HuH-7 (cell line): ENCODE data around the gene TNIK.
"Not testable (repeated sequence)": the region's sequence is repeated elsewhere in the genome, so short reads cannot be mapped to it uniquely, and the experiment has no call there.

ENCODE experiments used
- DNase-seq: peaks from one replicate; pipeline ENCODE4 v3.0.0; 2011; ENCODE audit warnings: low spot score

Gene TNIK

DNA sequence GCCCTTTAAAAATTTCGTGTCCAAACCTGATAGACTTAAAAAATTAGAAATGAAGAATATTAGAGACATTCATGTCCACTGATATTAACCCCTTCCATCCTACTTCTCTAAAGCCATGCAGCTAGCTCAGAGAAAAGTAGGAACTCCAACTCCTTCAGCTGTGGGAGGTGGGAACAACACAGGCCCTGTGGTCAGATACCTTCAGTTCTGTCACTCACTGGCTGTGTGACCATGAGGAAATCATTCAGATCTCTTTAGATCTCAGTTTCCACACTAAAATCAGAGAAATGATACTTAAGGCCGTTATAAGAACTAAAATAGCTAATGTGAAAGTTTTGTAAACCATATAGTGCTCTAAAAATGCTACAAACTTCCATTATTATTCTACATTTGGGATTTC is 209.8 kb downstream of the TNIK start:
- no peak for DNase-seq

DNA sequence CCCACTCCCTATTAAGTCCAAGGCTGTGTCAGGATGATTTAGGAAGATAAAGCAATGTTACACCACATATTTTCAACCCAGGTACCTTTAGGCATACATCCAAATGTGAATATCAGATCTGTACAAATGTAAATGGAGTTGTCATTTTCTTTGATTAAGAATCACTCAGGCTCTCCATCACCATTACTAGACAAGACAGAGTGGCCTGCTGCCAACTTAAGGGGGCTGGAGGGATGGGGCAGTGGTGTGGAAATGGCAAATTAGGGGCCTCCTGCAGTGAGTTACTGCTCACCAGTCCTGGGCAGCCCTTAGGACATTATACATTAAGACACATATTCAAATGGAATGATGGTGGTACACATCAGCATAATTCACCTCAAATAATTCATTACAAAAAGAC is 211.0 kb downstream of the TNIK start:
- no peak for DNase-seq

DNA sequence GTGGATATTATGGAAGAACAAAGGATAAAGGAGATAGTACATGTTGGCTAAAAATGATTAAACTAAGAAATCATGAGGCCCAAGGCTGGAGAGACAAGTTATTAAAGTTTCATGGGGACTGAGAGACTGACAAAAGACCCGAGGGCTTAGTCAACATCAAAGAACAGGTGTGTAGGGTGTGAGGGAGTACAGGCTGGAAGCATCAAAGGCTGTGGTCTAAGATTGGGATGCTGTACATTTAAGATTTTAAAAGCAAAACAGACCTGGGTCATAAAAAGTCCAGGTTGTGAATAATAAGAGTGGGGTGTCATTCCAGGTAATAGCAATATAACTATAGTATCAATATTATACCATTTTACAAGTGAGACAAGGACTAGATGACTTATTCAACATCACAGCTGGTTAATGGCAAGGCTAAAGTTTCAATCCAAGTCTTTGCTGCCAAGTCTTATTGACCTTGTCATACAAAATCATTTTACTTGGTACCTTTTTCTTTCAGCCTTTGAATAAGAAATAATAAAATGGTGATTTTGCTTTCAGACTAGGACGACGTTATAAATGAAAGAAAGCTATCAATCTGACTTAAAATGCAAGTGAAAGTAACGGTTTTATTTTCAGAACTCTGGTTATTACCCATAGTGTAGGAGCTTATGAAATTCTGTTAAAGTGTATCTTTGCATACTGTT is 211.6 kb downstream of the TNIK start:
- no peak for DNase-seq

DNA sequence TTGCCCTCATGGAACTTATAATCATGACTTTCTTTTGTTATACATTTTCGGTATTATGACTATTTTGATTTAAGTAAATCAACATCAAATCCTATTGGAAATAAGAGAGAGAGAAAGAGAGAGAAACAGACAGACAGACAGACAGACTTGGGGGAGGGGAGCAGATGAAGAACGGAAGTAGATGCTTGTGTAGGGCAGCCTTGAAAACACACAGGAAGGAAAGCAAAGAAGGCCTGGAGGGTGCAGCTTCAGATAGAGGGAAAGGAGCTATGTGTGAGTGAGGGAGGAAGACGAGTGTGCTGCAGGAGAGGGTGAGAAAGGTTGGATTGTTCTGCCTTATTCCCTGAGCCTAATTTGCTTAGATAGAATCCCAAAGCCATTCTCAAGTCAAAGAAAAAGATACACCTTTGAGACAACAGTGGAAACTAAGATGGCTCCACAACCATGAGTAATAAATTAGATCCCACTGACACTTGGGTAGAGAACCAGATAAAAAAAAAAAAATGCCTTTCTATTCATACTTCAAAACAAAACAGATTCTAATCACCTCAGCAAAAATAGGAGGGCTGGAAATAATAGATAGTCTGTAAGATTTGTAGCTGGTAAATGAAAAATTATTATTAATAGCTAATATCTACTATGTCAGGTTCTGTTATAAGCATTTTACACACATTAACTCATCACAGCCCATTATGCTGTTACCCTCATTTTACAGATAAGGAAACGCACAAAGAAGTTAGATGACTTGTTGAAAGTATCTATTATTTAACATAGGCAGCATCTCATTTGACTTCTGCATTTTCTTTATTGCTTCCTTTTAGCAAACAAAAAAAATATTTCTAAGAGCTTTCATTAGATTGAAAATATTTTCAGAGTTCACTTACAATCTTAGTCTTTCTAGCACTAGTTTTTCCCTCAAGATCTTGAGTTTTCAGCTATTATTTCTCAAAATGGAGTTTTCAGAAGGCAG is 214.1 kb downstream of the TNIK start:
- no peak for DNase-seq

DNA sequence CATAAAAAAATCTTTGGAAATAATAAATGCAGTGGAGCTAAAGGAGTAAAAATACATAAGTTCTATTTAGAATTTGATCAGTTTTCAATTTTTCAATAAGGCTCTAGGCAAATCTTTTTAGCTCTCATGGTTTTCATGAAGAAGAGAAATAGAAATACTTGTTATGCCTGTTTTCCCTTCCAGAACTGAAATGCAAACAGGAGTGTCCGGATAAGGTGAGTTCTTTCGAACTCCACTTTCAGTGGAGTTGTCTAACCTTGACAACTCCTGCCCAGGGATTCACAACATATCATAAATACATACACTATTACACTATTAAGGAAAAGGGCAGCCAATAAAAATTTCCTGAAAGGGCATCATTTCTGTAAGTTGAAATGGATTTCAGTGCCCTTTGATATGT is 217.3 kb downstream of the TNIK start:
- no peak for DNase-seq

DNA sequence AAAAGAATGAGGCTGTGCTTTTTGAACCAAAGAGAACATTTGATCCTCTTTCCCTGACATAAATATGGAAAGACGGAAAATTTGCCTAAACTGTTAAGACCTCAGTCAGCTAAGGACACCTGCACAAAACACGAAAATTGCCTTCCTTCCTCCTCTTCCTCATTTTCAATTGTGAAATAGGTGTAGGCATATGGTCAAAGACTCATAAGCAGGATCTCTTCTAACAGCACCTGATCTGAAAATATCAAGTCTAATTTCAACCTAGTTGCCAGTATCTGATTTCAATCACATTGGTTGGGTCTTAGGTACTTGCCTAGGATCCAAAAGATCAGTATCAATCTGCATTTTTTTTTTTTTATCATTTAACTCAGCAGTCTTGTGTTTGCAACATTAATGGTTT is 218.0 kb downstream of the TNIK start:
- DNase-seq: no peak

DNA sequence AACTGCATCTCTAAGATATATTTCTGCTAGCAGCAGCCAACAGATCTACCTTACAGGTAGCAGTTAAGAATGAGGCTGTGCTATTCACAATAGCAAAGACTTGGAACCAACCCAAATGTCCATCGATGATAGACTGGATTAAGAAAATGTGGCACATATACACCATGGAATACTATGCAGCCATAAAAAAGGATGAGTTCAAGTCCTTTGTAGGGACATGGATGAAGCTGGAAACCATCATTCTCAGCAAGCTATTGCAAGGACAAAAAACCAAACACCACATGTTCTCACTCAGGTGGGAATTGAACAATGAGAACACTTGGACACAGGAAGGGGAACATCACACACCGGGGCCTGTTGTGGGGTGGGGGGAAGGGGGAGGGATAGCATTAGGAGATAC is 218.6 kb downstream of the TNIK start:
- DNase-seq: not testable (repeated sequence)

DNA sequence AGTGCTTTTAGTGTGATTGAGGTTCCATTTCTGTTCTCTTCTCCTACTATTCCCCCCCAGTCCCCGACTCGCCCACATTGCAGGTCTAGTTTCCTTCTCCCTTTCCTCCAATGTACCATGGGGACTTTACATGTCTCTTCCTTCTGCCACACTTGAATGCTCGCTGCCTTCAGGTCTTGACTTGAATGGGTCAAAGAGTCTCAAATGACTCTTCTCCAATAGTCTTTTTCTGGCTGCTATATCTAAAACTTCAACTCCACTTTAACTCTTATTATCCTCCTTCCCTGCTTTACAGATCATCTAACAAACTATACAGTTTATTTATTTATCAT is 219.7 kb downstream of the TNIK start:
- no peak for DNase-seq

DNA sequence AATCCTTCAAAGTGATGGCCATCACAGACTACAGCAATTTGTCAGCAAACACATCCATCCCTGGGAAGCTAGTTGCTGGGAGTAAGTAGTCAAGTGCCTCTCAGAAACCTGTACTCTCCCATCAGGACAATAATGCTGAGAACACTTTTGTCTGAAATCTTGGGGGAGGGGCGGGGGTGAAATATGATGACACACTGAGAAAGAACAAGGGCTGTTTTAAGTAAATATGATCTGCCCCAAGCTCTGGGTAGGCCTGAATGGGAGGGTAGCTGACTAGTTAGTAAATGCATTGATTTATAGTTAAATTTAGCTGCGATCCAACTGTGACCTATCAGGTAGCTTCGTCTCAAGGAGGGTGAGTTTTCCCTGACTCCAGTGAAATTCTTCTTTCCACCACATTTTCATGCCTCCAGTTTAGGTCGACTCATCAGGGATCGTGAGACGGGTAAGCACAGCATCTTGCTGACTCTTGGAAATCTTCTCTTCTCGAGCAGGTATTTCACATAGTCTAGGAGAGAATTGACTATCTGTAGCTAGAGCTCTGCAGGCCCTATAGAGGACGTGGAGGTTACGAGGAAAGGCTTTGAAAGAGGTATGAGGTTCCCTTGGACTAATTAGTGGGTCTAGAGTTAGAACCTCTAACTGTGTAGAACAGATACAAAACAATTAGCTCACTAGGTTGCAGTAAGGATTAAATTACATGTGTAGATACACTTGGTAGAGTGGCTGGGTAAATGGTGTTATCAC is 220.3 kb downstream of the TNIK start:
- no peak for DNase-seq

DNA sequence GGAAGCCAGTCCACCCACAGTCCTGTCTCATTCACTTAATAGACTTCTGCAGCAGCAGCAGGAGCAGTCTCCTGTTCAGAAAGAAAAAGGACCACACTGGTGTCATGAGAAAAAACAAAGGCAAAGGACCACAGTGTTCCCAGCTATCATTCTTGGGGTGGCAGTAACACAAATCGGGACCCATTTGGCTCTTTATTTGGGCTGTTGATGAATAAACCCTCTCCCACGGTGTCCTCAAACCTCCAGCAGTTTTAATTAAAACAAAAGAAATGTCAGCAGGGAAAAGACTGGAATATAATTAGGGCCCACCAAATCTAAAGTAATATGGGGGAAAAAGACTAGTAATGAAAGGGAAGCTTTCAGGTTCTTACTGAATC is 223.2 kb downstream of the TNIK start:
- no peak for DNase-seq

DNA sequence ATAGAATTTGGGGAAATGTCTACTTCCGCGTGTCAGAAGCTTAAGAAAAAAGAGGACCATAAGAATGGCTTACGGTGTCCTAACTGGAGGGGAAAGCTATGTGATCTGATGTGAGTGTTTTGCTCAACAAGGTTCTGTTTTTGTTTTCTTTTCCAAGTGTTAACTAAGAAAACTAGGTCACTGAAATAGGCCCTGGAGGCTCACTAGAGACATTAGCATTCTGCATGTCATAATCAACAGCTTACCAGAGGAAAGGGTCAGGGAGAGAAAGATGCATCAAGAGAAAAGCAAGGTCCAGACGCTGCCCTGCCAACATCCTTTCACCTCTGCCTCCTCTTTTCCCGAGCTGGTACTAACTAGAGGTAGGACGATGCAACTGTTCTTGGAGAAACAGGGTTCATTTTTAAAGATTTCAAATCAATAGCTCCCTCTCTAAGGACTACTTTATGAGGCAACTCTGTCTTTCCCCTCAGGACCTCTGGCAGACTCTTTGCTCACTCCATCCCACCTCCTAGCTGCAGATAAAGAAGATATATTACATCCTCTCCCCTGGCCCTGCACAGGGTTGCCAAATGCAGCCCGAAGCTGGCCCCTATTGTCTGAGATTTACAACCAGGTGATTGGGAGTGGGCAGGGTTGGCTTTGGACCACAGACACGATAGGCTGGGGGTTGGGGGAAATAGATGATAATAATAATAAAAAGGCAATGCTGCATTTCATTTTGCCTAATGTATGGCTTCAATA is 223.8 kb downstream of the TNIK start:
- DNase-seq: no peak

DNA sequence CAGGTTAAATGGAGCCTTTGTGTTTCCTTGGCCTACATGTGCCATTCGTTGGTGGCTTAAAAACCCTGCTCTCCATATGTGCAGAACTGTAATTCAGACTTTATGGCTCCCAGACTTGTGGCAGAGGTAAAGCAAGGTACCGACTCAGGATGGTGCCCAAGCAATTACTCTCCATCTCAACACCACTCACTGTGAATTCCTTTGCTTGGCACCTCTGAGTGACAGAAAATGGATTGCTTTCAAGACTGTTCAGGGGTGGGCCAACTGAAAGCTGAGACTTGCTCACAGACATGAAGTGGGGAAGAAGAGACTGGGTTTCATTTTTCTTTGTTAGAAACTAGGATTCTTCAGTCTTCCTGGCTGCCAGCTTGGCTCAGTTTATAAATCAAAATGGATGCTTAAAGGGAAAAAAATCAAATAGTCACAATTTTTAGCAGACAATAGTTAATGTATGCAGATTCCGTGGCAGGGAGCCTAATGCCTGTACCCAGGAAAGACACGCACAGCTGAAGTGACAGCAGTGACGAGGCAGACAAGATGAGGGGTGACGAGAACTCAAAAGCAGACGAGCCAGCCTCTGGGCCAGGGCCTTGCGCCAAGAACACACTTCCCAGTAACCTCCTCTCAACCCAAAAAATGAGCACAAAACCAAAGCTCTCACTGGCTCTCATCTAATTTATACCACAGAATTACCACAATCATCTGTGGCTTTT is 225.8 kb downstream of the TNIK start:
- no peak for DNase-seq

DNA sequence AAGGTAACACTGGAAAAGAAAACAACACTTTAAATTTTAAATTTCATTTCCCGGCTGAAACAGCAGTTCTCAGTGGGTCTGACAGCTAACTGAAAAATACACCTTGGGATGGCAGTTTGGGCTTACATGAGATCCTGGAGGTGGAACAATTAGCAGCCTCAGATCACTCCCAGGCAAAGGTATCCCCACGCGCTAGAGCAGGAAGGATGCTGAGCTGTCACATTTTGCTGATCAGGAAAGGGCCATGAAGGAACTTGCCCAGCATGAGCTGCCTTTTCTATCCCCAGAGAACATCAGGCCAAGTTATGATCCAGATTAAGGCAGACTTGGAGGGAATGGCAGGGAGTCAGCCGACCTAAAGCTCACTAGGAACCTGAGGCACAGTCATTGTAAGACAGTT is 228.8 kb downstream of the TNIK start:
- no peak for DNase-seq

DNA sequence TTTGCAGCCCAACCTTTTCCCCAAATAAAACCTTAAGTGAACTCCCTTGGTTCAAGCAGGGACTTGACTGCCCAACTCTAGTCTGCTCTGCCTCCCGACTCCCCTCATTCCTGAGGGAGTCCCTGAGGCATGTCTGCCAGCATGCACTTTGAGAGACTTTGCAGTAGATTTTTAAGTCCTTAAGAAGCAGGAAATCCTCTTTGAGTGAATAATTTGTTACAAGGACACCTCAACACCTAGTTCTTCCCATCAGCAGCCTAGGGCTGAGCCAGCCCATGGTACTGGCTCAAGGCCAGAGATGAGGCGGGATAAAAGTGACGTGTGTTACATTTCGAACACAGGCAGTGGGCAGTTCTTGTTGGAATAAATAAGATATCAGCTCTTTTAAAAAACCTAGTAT is 229.3 kb downstream of the TNIK start:
- no peak for DNase-seq

DNA sequence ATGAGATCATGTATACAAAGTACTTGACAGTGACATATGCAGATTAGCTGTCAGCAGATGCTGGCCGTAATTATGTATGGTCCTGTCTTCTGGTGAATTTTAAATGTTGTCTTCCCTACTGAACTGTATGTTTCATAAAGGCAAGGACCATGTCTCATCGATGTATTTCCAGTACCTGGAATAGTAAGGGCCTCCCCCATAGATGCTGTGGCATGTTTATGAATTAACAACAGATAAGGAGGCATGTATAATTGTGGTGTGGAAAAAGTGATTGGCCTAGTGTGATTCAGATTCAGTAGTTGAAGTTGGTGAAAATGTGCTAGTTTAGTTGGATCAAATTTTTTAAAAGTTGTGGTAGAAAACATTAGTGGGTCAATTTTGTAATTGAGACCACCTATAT is 231.0 kb downstream of the TNIK start:
- DNase-seq: no peak

DNA sequence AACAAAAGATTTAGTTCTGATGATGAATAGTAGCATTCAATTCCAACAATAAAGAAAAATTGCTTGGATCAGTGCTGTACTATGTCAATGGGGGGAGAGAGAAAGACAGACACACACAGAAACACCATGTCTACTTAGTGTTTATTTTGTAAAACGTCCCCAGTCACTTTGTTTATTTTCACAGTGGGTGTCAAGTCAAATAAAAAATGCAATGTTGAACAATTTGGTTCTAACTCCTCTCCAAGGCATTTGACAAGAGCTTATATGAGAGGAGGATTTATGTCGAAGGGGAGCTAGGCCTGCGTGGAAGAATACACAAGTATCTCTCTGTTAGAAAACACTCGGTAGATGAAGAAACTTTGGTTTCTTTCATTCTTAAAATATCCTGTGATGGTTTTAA is 232.0 kb downstream of the TNIK start:
- no peak for DNase-seq

DNA sequence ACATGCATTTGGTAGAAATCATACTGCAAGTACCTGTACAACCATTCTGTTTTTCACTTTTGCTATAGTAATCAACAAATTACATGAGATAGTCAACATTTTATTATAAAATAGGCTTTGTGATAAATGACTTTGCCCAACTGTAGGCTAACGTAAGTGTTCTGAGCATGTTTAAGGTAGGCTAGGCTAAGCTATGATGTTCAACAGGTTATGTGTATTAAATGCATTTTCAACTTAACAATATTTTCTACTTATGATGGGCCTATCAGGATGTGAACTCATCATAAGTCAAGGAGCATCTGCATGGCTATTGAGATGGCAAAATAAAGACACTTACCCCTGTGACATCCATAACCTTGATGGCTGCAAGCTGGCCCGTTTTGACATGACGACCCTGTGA is 232.4 kb downstream of the TNIK start:
- no peak for DNase-seq

DNA sequence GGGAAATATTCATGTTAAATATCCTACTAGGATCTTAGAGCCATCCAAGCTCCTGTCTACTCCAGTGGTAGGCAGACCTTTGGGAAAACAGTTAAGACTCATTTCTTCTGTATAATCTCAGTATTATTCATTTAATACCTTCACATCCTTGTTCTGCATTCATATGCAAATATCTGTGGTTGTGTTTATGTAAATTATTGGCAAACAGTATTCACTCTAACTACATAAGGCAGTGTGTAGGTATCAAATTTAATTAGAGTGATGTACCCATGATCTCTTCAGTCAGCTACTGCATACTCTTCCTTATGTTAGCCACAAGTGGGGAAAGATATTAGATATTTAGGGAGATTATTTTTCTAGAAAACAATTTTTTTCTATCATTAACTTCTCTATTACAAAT is 232.8 kb downstream of the TNIK start:
- DNase-seq: no peak

DNA sequence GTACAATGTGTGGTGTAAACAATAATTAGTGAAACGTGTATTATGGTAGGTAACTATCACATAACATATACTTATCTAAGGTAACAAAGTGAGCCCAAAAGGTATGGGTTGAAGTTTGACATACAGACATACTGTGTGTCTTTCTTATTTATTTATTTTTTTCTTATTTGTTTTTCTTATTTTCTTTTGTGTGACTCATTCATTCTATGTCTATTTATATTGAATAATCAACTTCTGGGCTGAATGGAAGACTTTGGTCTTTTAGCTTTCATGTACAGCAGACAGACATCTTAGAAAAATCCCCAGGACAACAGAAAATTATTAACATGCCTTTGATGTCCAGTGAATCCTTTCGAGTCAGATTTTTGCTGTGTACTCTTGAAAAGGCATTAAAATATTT is 233.4 kb downstream of the TNIK start:
- DNase-seq: no peak

DNA sequence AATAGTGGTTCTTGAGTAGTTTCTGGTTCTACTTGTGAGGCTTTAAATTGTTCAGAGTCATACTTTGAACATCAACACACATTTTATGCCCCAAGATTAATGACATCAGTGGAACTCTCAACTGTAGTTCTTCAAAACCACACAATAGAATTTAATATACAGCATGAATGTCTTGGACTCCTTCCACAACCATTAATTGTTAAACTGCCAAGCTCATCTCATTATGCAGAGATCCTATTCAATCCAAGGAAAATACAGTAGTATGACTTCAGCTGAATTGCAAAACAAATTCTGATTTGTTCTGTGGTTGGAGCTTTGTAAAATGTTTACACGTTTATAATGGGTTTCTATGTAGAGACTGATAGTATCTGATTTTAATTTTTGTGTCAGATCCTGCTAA is 234.5 kb downstream of the TNIK start:
- DNase-seq: no peak

DNA sequence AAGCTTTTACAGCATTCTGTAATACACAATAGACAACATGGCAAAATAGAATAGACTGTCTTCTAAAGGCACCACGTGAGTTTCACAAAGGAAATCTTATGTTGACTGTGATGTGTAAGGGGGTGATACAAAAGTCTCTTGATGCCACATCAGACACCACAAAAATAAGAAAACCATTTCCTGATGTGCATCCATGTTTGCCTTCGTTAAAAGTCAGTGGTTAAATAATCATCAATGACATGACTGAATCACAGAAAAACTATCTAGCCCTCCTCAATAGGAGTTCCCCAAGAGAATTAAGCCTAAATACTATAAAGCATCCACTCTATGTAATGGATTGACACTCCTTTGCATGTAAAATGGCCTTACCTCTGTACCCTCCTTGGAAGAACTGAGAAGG is 235.0 kb downstream of the TNIK start:
- DNase-seq: no peak

DNA sequence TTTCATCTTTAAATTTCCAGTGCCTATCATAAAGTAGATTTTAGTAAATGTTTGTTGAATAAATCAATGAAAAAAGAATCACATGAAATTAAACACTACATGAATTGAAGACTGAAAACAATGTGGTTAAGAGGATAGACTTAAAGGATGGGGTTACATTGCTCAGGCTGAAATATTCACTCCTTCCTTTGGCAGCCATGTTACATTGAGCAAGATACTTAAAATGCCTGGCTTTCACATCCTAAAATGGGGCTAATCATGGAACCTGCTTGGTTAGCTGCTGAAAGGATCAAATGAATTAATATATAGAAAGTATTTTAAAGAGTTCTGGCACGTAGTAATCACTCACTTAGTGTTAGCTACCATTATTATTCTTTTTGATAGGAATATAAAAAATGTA is 236.8 kb downstream of the TNIK start:
- DNase-seq: no peak
